Measurements from ENCODE around the gene OR52E2. TPM values are rescaled to one million over a fixed set of nuclear protein-coding genes. Genes with fewer than 3 reads are reported as not detected.

Gene OR52E2
- polyA plus RNA-seq (2012; ENCODE audit: insufficient read length, low read depth) = not detected

DNA sequence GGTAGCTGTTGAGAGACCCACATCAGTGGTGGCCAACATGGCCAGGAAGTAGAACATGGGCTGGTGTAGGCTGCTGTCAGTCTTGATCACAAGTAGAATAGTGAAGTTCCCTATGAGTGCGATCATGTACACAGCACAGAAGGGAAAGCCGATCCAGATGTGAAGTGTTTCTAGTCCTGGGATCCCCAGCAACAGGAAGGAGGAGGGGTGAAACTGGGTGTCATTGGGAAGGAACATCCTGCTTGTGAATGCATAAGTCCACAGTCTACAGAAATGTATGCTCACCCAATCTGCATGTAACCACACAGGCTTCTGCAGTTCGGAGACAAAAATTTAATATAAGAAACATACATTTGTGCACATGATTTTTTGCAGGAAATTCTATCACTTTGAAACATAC is at the start of gene OR52E2:
Gene OR52E2 (minus strand): TSS at position 237 of the 400 bp plus-strand sequence. CDS start 0 bp downstream, at position 237.
- no peak for TF ChIP-seq SIN3A (IDR thresholded peaks at IDR 0.05; ENCODE audit: borderline replicate concordance, insufficient read depth, low read length)
- TF ChIP-seq FOXP2 (optimal IDR thresholded peaks at IDR 0.05; ENCODE audit: borderline replicate concordance, extremely low read depth, extremely low read length, insufficient read depth) = no peak
- no peak for TF ChIP-seq TAF1 (IDR thresholded peaks at IDR 0.05; ENCODE audit: borderline replicate concordance, insufficient read depth, low read length)

DNA sequence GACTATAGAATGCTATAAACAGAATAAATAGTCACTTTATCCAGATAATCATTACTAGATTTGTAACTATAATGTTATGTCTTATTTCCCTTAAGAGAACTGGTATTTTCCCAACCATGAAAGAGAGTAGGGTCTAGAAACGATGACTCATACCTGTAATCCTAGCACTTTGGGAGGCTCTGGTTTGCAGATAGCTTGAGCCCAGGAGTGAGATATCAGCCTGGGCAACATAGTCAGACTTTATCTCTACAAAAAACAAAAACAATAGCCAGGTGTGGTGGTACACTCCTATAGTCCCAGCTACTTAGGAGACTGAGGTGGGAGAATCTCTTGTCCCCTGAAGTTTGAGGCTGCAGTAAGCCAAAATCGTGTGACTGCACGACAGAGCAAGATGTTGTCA is 47.9 kb upstream of the OR52E2 start:
- TF ChIP-seq, protein P1, sequence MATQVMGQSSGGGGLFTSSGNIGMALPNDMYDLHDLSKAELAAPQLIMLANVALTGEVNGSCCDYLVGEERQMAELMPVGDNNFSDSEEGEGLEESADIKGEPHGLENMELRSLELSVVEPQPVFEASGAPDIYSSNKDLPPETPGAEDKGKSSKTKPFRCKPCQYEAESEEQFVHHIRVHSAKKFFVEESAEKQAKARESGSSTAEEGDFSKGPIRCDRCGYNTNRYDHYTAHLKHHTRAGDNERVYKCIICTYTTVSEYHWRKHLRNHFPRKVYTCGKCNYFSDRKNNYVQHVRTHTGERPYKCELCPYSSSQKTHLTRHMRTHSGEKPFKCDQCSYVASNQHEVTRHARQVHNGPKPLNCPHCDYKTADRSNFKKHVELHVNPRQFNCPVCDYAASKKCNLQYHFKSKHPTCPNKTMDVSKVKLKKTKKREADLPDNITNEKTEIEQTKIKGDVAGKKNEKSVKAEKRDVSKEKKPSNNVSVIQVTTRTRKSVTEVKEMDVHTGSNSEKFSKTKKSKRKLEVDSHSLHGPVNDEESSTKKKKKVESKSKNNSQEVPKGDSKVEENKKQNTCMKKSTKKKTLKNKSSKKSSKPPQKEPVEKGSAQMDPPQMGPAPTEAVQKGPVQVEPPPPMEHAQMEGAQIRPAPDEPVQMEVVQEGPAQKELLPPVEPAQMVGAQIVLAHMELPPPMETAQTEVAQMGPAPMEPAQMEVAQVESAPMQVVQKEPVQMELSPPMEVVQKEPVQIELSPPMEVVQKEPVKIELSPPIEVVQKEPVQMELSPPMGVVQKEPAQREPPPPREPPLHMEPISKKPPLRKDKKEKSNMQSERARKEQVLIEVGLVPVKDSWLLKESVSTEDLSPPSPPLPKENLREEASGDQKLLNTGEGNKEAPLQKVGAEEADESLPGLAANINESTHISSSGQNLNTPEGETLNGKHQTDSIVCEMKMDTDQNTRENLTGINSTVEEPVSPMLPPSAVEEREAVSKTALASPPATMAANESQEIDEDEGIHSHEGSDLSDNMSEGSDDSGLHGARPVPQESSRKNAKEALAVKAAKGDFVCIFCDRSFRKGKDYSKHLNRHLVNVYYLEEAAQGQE (IDR thresholded peaks at IDR 0.05; ENCODE audit: insufficient read depth in 1 of 2, low read depth in 2 of 2, low read length in 2 of 2) = no peak
- TF ChIP-seq TAF1 (IDR thresholded peaks at IDR 0.05; ENCODE audit: borderline replicate concordance, insufficient read depth, low read length) = no peak
- TF ChIP-seq POLR2AphosphoS5 (IDR thresholded peaks at IDR 0.05; ENCODE audit: low read depth, low read length) = no peak
- no peak for TF ChIP-seq FOXP2 (optimal IDR thresholded peaks at IDR 0.05; ENCODE audit: borderline replicate concordance, extremely low read depth, extremely low read length, insufficient read depth)
- no peak for TF ChIP-seq SIN3A (IDR thresholded peaks at IDR 0.05; ENCODE audit: borderline replicate concordance, insufficient read depth, low read length)

DNA sequence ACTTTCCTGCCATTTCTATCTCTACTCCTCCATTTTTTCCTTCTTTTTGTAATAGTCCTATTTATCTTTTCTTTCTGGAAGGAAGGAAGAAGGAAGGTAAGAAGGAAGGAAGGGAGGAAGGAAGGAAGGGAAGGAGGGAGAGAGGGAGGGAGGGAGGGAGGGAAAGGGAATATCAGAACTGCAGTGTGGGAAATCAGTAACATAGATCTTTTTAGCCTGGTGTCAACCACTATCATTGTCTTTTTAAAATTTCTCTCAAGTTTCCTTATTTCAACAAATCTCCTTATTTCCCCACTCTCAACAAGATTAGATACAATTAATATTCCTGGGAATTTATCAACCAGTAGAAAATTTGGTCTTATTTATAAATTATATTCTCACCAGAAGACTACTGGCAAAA is 43.6 kb upstream of the OR52E2 start:
- TF ChIP-seq FOXP2 (optimal IDR thresholded peaks at IDR 0.05; ENCODE audit: borderline replicate concordance, extremely low read depth, extremely low read length, insufficient read depth) (no peak), POLR2AphosphoS5 (IDR thresholded peaks at IDR 0.05; ENCODE audit: low read depth, low read length) (no peak), SIN3A (IDR thresholded peaks at IDR 0.05; ENCODE audit: borderline replicate concordance, insufficient read depth, low read length) (no peak), TAF1 (IDR thresholded peaks at IDR 0.05; ENCODE audit: borderline replicate concordance, insufficient read depth, low read length) (no peak)
- TF ChIP-seq, protein P1 (IDR thresholded peaks at IDR 0.05; ENCODE audit: insufficient read depth in 1 of 2, low read depth in 2 of 2, low read length in 2 of 2) = no peak

DNA sequence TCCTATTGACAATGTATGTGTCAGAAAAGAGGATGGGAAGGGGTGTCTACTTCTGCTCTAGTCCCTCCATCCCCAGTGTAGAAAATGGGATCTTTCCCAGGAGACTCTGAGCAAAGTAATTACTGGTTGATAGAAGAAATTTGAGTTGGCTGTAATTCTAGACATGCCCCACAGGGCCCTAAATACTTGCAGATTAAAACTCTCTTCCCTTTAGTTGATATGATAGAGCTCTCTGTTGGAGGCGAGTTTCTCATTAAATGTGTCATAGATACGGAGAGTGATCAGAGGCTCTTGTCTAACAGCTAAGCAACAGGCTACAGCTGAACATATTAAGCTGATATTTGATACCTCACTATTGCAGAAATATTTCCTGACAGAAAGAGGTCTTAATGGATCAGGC is 42.8 kb upstream of the OR52E2 start:
- TF ChIP-seq, protein P1 (IDR thresholded peaks at IDR 0.05; ENCODE audit: insufficient read depth in 1 of 2, low read depth in 2 of 2, low read length in 2 of 2) = no peak
- TF ChIP-seq POLR2AphosphoS5 (IDR thresholded peaks at IDR 0.05; ENCODE audit: low read depth, low read length) (no peak), SIN3A (IDR thresholded peaks at IDR 0.05; ENCODE audit: borderline replicate concordance, insufficient read depth, low read length) (no peak), TAF1 (IDR thresholded peaks at IDR 0.05; ENCODE audit: borderline replicate concordance, insufficient read depth, low read length) (no peak), FOXP2 (optimal IDR thresholded peaks at IDR 0.05; ENCODE audit: borderline replicate concordance, extremely low read depth, extremely low read length, insufficient read depth) (no peak)

DNA sequence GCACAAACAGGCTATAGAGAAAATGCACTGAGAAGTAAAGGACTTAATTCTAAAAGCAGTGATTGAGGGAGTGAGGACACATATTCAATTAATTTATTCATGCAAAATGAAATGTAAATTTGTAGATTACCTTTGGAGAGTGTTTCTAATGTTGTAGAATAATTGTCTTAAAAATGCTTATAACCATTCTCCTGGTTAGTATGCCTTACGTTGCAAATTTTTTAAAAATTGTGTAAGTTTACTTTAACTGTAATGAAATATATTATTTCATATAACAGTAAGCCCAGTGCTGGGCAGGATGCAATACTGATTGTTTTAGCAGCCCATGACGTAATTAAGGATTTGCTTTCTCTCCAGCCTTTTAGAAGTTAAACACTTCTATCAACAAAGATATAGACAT is 36.6 kb upstream of the OR52E2 start:
- no peak for TF ChIP-seq FOXP2 (optimal IDR thresholded peaks at IDR 0.05; ENCODE audit: borderline replicate concordance, extremely low read depth, extremely low read length, insufficient read depth)

DNA sequence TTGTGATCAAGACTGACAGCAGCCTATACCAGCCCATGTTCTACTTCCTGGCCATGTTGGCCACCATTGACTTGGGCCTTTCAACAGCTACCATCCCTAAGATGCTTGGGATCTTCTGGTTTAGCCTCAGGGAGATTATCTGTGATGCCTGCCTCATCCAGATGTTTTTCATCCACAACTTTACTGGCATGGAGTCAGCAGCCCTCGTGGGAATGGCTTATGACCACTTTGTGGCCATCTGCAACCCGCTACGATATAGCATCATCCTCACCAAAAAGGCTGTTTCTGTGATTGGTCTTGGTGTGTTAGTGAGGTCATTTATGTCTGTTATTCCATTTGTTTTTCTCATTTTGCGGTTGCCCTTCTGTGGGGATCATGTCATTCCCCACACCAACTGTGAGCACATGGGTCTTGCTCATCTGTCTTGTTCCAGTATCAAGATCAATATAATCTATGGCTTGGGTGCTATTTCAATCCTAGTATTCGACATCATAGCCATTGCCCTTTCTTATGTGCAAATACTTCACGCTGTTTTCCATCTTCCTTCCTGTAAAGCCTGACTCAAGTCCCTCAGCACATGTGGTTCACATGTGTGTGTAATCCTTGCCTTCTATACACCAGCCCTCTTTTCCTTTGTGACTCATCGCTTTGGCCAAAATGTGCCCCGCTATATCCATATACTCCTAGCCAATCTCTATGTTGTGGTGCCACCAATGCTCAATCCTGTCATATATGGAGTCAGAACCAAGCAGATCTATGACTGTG is 33.6 kb upstream of the OR52E2 start:
- TF ChIP-seq, protein P1 (IDR thresholded peaks at IDR 0.05; ENCODE audit: insufficient read depth in 1 of 2, low read depth in 2 of 2, low read length in 2 of 2) = no peak
- TF ChIP-seq FOXP2 (optimal IDR thresholded peaks at IDR 0.05; ENCODE audit: borderline replicate concordance, extremely low read depth, extremely low read length, insufficient read depth) (no peak), SIN3A (IDR thresholded peaks at IDR 0.05; ENCODE audit: borderline replicate concordance, insufficient read depth, low read length) (no peak), TAF1 (IDR thresholded peaks at IDR 0.05; ENCODE audit: borderline replicate concordance, insufficient read depth, low read length) (no peak), POLR2AphosphoS5 (IDR thresholded peaks at IDR 0.05; ENCODE audit: low read depth, low read length) (no peak)

All from PFSK-1 (cell line).